Suprapubic skin (tissue), 3 donors: ENCODE results near the gene TBX4.
"Not testable (repeated sequence)": the region's sequence is repeated elsewhere in the genome, so short reads cannot be mapped to it uniquely, and the experiment has no call there.

Experiments used
- CTCF ChIP-seq, 2 donors: fragments of 200-600 bp in 1 of 2; fragments of 450-650 bp in 1 of 2; sonication (generic) in 1 of 2; IDR thresholded peaks; one replicate each; pipeline ENCODE4 v1.5.1; 2016 to 2019; ENCODE audit warnings: antibody characterized with exemption in 2 of 2, mild to moderate bottlenecking in 1 of 2, moderate library complexity in 1 of 2
- POLR2AphosphoS5 ChIP-seq, 3 donors: sonication (generic); formaldehyde crosslinking; IDR thresholded peaks; one replicate each; pipeline ENCODE4 v1.6.1; 2017; ENCODE audit warnings: antibody characterized with exemption in 3 of 3

DNA sequence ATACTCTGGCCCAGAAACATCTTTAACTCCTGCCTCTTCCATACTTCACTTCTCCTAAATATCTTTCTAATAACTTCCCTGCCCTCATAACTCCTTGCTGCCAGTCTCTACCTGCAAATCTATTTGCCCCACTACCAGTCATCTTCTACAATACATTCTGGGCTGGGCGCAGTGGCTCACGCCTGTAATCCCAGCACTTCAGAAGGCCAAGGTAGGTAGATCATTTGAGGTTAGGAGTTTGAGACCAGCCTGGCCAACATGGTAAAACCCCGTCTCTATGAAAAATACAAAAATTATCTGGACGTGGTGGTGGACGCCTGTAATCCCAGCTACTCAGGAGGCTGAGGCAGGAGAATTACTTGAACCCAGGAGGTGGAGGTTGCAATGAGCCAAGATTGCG, 10.7 kb upstream of the TBX4 start:
- TF ChIP-seq CTCF, POLR2AphosphoS5 (IDR thresholded peaks at IDR 0.05): not testable (repeated sequence)
